Immature natural killer cell (primary cell): Measurements from ENCODE around the gene TEK. TPM values are rescaled to one million over a fixed set of nuclear protein-coding genes. Genes with fewer than 3 reads are reported as not detected.
"Not testable (repeated sequence)": the region's sequence is repeated elsewhere in the genome, so short reads cannot be mapped to it uniquely, and the experiment has no call there.

ENCODE experiments used
- DNase-seq, 3 donors: peaks; one replicate each; pipeline ENCODE4 v3.0.0; 2022; ENCODE audit warnings: mixed read lengths in 1 of 3
- H3K27ac Mint-ChIP-seq, 6 donors: one replicate each; pipeline ENCODE4 v1.8.0; 2020; ENCODE audit warnings: mixed read lengths in 6 of 6, mild to moderate bottlenecking in 5 of 6, inconsistent platforms in 4 of 6, moderate library complexity in 3 of 6
- H3K27me3 Mint-ChIP-seq, 3 donors: one replicate each; pipeline ENCODE4 v1.8.0; 2020 to 2021; ENCODE audit warnings: low read depth in 3 of 3, mild to moderate bottlenecking in 3 of 3, mixed read lengths in 3 of 3, moderate library complexity in 3 of 3, inconsistent platforms in 1 of 3
- H3K36me3 Mint-ChIP-seq, 3 donors: one replicate each; pipeline ENCODE4 v1.8.0; 2020; ENCODE audit warnings: mixed read lengths in 3 of 3, inconsistent platforms in 2 of 3, mild to moderate bottlenecking in 2 of 3
- H3K4me1 Mint-ChIP-seq, 2 donors: one replicate each; pipeline ENCODE4 v1.8.0; 2020; ENCODE audit warnings: inconsistent platforms in 2 of 2, mild to moderate bottlenecking in 2 of 2, mixed read lengths in 2 of 2, moderate library complexity in 1 of 2
- H3K4me3 Mint-ChIP-seq, 5 donors: one replicate each; pipeline ENCODE4 v1.8.0; 2020; ENCODE audit warnings: mild to moderate bottlenecking in 5 of 5, mixed read lengths in 5 of 5, inconsistent platforms in 3 of 5, moderate library complexity in 3 of 5
- H3K9me3 Mint-ChIP-seq, 6 donors: one replicate each; pipeline ENCODE4 v1.8.0; 2020; ENCODE audit warnings: mild to moderate bottlenecking in 6 of 6, mixed read lengths in 6 of 6, inconsistent platforms in 4 of 6, moderate library complexity in 3 of 6
- polyA plus RNA-seq, 3 donors: library from polyadenylated mRNA; unstranded; fragments of 300-500 nt; fragmentation: Illumina TruSeq; gene quantifications; one replicate each; pipeline ENCODE4 v1.2.3, GENCODE V29; 2021

TEK gene
- polyA plus RNA-seq: not detected

GRCh38 chr9:27108981-27109541 lies at the start of gene TEK:
Gene TEK (plus strand): TSS chr9:27109225. CDS start chr9:27109591, 366 bp downstream.
- no peaks in the 10 kb centered on the region for H3K4me1 Mint-ChIP-seq
- no peak for DNase-seq
- peaks cover 1 to 2% (median 2%) of the 10 kb centered on the region in 3 donors for H3K27me3 Mint-ChIP-seq
- H3K27ac Mint-ChIP-seq: no peak within 1 kb of the TSS
- no peaks in the 10 kb centered on the region for H3K36me3 Mint-ChIP-seq
- H3K9me3 Mint-ChIP-seq: peaks cover 0 to 3% (median 0%) of the 10 kb centered on the region in 6 donors
- no peak within 1 kb of the TSS for H3K4me3 Mint-ChIP-seq

- Mint-ChIP-seq H3K27me3 (no peaks in the 10 kb centered on the region), H3K27ac (no peak overlapping the region), H3K4me1 (no peaks in the 10 kb centered on the region), H3K9me3 (no peaks in the 10 kb centered on the region), H3K4me3 (no peak overlapping the region), H3K36me3 (peaks cover 0 to 33% (median 15%) of the 10 kb centered on the region in 3 donors)
- no peak for DNase-seq
Observed at GRCh38 chr9:27059412-27059811, 49.6 kb upstream of the TEK start.

- no peaks in the 10 kb centered on the region for H3K9me3 Mint-ChIP-seq
Observed at GRCh38 chr9:27059907-27060306, 49.1 kb upstream of the TEK start.

GRCh38 chr9:27065288-27065687 lies 43.7 kb upstream of the TEK start:
- Mint-ChIP-seq H3K36me3 (peaks cover 0 to 16% (median 0%) of the 10 kb centered on the region in 3 donors), H3K27ac (no peak overlapping the region), H3K4me3 (no peak overlapping the region), H3K4me1 (no peaks in the 10 kb centered on the region), H3K27me3 (no peaks in the 10 kb centered on the region), H3K9me3 (peaks cover 0 to 1% (median 0%) of the 10 kb centered on the region in 6 donors)
- no peak for DNase-seq

More at GRCh38 chr9:27059907-27060306, 49.1 kb upstream of the TEK start:
- Mint-ChIP-seq H3K36me3 (peaks cover 0 to 33% (median 15%) of the 10 kb centered on the region in 3 donors), H3K27me3 (no peaks in the 10 kb centered on the region), H3K4me3 (no peak overlapping the region), H3K27ac (no peak overlapping the region), H3K4me1 (no peaks in the 10 kb centered on the region)
- DNase-seq: no peak

GRCh38 chr9:27073841-27074728 lies 34.9 kb upstream of the TEK start:
- Mint-ChIP-seq H3K4me1 (no peaks in the 10 kb centered on the region), H3K9me3 (peaks cover 0 to 5% (median 0%) of the 10 kb centered on the region in 6 donors), H3K36me3 (peaks cover 3 to 18% (median 18%) of the 10 kb centered on the region in 3 donors), H3K4me3 (no peak overlapping the region), H3K27ac (no peak overlapping the region), H3K27me3 (peaks cover 0 to 2% (median 0%) of the 10 kb centered on the region in 3 donors)
- no peak for DNase-seq

- Mint-ChIP-seq H3K4me1 (no peaks in the 10 kb centered on the region), H3K27me3 (peaks cover 0 to 2% (median 0%) of the 10 kb centered on the region in 3 donors)
Observed at GRCh38 chr9:27078685-27079084, 30.3 kb upstream of the TEK start.

GRCh38 chr9:27085456-27085855 lies 23.6 kb upstream of the TEK start:
- DNase-seq: no peak
- H3K27me3 Mint-ChIP-seq: peaks cover 0 to 2% (median 0%) of the 10 kb centered on the region in 3 donors
- H3K4me1 Mint-ChIP-seq: no peaks in the 10 kb centered on the region
- peaks cover 0 to 2% (median 0%) of the 10 kb centered on the region in 6 donors for H3K9me3 Mint-ChIP-seq
- peaks cover 0 to 9% (median 0%) of the 10 kb centered on the region in 3 donors for H3K36me3 Mint-ChIP-seq
- H3K4me3 Mint-ChIP-seq: no peak overlapping the region
- no peak overlapping the region for H3K27ac Mint-ChIP-seq

More at GRCh38 chr9:27078685-27079084, 30.3 kb upstream of the TEK start:
- peaks cover 3 to 18% (median 14%) of the 10 kb centered on the region in 3 donors for H3K36me3 Mint-ChIP-seq
- DNase-seq: no peak
- H3K9me3 Mint-ChIP-seq: peaks cover 0 to 5% (median 0%) of the 10 kb centered on the region in 6 donors
- no peak overlapping the region for H3K4me3 Mint-ChIP-seq
- no peak overlapping the region for H3K27ac Mint-ChIP-seq

GRCh38 chr9:27086818-27087680 lies 22.0 kb upstream of the TEK start:
- no peak for DNase-seq
- no peak overlapping the region for H3K27ac Mint-ChIP-seq
- H3K4me3 Mint-ChIP-seq: no peak overlapping the region
- H3K9me3 Mint-ChIP-seq: peaks cover 0 to 2% (median 0%) of the 10 kb centered on the region in 6 donors
- no peaks in the 10 kb centered on the region for H3K4me1 Mint-ChIP-seq
- H3K27me3 Mint-ChIP-seq: peaks cover 0 to 2% (median 2%) of the 10 kb centered on the region in 3 donors
- peaks cover 0 to 4% (median 0%) of the 10 kb centered on the region in 3 donors for H3K36me3 Mint-ChIP-seq

- no peak overlapping the region for H3K27ac Mint-ChIP-seq
- H3K36me3 Mint-ChIP-seq: no peaks in the 10 kb centered on the region
- H3K9me3 Mint-ChIP-seq: peaks cover 0 to 2% (median 0%) of the 10 kb centered on the region in 6 donors
- H3K4me1 Mint-ChIP-seq: peaks cover 0 to 7% of the 10 kb centered on the region in 2 donors
- no peak overlapping the region for H3K4me3 Mint-ChIP-seq
- peaks cover 0 to 2% (median 2%) of the 10 kb centered on the region in 3 donors for H3K27me3 Mint-ChIP-seq
- DNase-seq: no peak
Observed at GRCh38 chr9:27088981-27089380, 20.0 kb upstream of the TEK start.

- DNase-seq: no peak
- no peak overlapping the region for H3K4me3 Mint-ChIP-seq
- H3K27ac Mint-ChIP-seq: no peak overlapping the region
- peaks cover 1 to 2% (median 2%) of the 10 kb centered on the region in 3 donors for H3K27me3 Mint-ChIP-seq
- peaks cover 0 to 9% of the 10 kb centered on the region in 2 donors for H3K4me1 Mint-ChIP-seq
- H3K36me3 Mint-ChIP-seq: no peaks in the 10 kb centered on the region
- H3K9me3 Mint-ChIP-seq: peaks cover 0 to 4% (median 0%) of the 10 kb centered on the region in 6 donors
Observed at GRCh38 chr9:27089706-27090105, 19.3 kb upstream of the TEK start.

GRCh38 chr9:27090231-27090630 lies 18.8 kb upstream of the TEK start:
- H3K27ac Mint-ChIP-seq: no peak overlapping the region
- H3K9me3 Mint-ChIP-seq: peaks cover 0 to 7% (median 0%) of the 10 kb centered on the region in 6 donors
- H3K4me3 Mint-ChIP-seq: no peak overlapping the region
- H3K27me3 Mint-ChIP-seq: peaks cover 2 to 3% (median 2%) of the 10 kb centered on the region in 3 donors
- peaks cover 0 to 9% of the 10 kb centered on the region in 2 donors for H3K4me1 Mint-ChIP-seq
- DNase-seq: no peak
- no peaks in the 10 kb centered on the region for H3K36me3 Mint-ChIP-seq

GRCh38 chr9:27090711-27091110 lies 18.3 kb upstream of the TEK start:
- Mint-ChIP-seq H3K4me3 (no peak overlapping the region), H3K27ac (no peak overlapping the region), H3K9me3 (peaks cover 0 to 7% (median 0%) of the 10 kb centered on the region in 6 donors), H3K4me1 (peaks cover 0 to 9% of the 10 kb centered on the region in 2 donors), H3K36me3 (no peaks in the 10 kb centered on the region), H3K27me3 (peaks cover 2 to 3% (median 2%) of the 10 kb centered on the region in 3 donors)
- DNase-seq: no peak

- not testable (repeated sequence) for DNase-seq, H3K4me3 Mint-ChIP-seq, H3K27me3 Mint-ChIP-seq, H3K4me1 Mint-ChIP-seq, H3K27ac Mint-ChIP-seq, H3K36me3 Mint-ChIP-seq
- H3K9me3 Mint-ChIP-seq: peaks cover 0 to 16% (median 0%) of the 10 kb centered on the region in 6 donors
Observed at GRCh38 chr9:27092496-27092895, 16.5 kb upstream of the TEK start.
